ENCODE data around the gene POTEF.
"Not testable (repeated sequence)": the region's sequence is repeated elsewhere in the genome, so short reads cannot be mapped to it uniquely, and the experiment has no call there.

- not testable (repeated sequence) for TF ChIP-seq EZH2 (optimal IDR thresholded peaks at IDR 0.05; ENCODE audit: low read depth, low read length); CTCF (IDR thresholded peaks at IDR 0.05; ENCODE audit: low read length); EZH2phosphoT487 (IDR thresholded peaks at IDR 0.05; ENCODE audit: low read length)
Observed at GRCh38 chr2:130137118-130137517, 8.1 kb upstream of the POTEF start.

Measured in MM.1S (cell line).